CD4-positive, CD25-positive, alpha-beta regulatory T cell (primary cell): ENCODE measurements around the gene NANOGP8. TPM values are rescaled to one million over a fixed set of nuclear protein-coding genes. Genes with fewer than 3 reads are reported as not detected.
"Not testable (repeated sequence)": the region's sequence is repeated elsewhere in the genome, so short reads cannot be mapped to it uniquely, and the experiment has no call there.

ENCODE experiments used
- ATAC-seq, 2 donors: fragments of 150-1000 bp; cut with Tn5 transposase; one replicate each; pipeline ENCODE4 v1.10.0; 2021; ENCODE audit warnings: low read depth in 2 of 2, moderate number of reproducible peaks in 2 of 2, moderate library complexity in 1 of 2
- DNase-seq, 3 donors: peaks; one replicate each; pipeline versions ENCODE4 v3.0.0 to v3.0.0-alpha.2; 2012 to 2022; ENCODE audit warnings: mixed read lengths in 1 of 3
- H3K27ac ChIP-seq: one replicate; pipeline ENCODE4 v1.7.0; 2013; ENCODE audit warnings: mild to moderate bottlenecking, low read length; ENCODE audit not compliant: insufficient read depth, poor library complexity, severe bottlenecking
- H3K27me3 ChIP-seq: one replicate; pipeline ENCODE4 v1.7.0; 2013; ENCODE audit warnings: low read length; ENCODE audit not compliant: control insufficient read depth, insufficient read depth
- H3K36me3 ChIP-seq: one replicate; pipeline ENCODE4 v1.7.0; 2013; ENCODE audit warnings: mild to moderate bottlenecking, low read length, moderate library complexity; ENCODE audit not compliant: control insufficient read depth, insufficient read depth
- H3K4me1 ChIP-seq: 2 replicates; pipeline ENCODE4 v1.7.0; 2013; ENCODE audit warnings: mild to moderate bottlenecking, low read length; ENCODE audit not compliant: insufficient read depth, control insufficient read depth, poor library complexity, severe bottlenecking
- H3K4me3 ChIP-seq: one replicate; pipeline ENCODE4 v1.7.0; 2013; ENCODE audit warnings: low read depth, mild to moderate bottlenecking, low read length, moderate library complexity
- H3K9me3 ChIP-seq, 2 experiments: 1 replicate in 1 of 2; 2 replicates in 1 of 2; pipeline ENCODE4 v1.7.0; 2013; ENCODE audit warnings: low read length in 2 of 2, mild to moderate bottlenecking in 1 of 2, moderate library complexity in 1 of 2; ENCODE audit not compliant: control insufficient read depth in 2 of 2
- H3K27ac Mint-ChIP-seq, 3 donors: one replicate each; pipeline ENCODE4 v1.8.0; 2020 to 2022; ENCODE audit warnings: mild to moderate bottlenecking in 3 of 3, mixed read lengths in 3 of 3, moderate library complexity in 2 of 3
- H3K27me3 Mint-ChIP-seq: one replicate; pipeline ENCODE4 v1.8.0; 2022; ENCODE audit warnings: mild to moderate bottlenecking, mixed read lengths
- H3K36me3 Mint-ChIP-seq: one replicate; pipeline ENCODE4 v1.8.0; 2020; ENCODE audit warnings: mixed read lengths
- H3K4me1 Mint-ChIP-seq, 4 donors: one replicate each; pipeline ENCODE4 v1.8.0; 2020 to 2022; ENCODE audit warnings: mixed read lengths in 4 of 4, mild to moderate bottlenecking in 1 of 4
- H3K4me3 Mint-ChIP-seq, 4 donors: one replicate each; pipeline ENCODE4 v1.8.0; 2020 to 2022; ENCODE audit warnings: mild to moderate bottlenecking in 4 of 4, mixed read lengths in 4 of 4, moderate library complexity in 3 of 4
- H3K9me3 Mint-ChIP-seq, 7 donors: one replicate each; pipeline ENCODE4 v1.8.0; 2020 to 2022; ENCODE audit warnings: mixed read lengths in 7 of 7, mild to moderate bottlenecking in 3 of 7, moderate library complexity in 2 of 7
- polyA plus RNA-seq, 4 donors: library from polyadenylated mRNA; unstranded; fragments of 300-500 nt; fragmentation: Illumina TruSeq; gene quantifications; one replicate each; pipeline ENCODE4 v1.2.3, GENCODE V29; 2021
- total RNA-seq: library from RNA; stranded (reverse); gene quantifications from one replicate; pipeline ENCODE4 v1.2.3, GENCODE V29; 2022

Gene NANOGP8
- total and polyA plus RNA-seq, 5 donors from 2014 or later: not detected

- Mint-ChIP-seq H3K4me1 (no peaks in the 10 kb centered on the region), H3K27ac (no peak overlapping the region), H3K9me3 (peaks cover 0 to 3% (median 0%) of the 10 kb centered on the region in 7 donors), H3K27me3 (peaks cover 4% of the 10 kb centered on the region), H3K36me3 (no peaks in the 10 kb centered on the region), H3K4me3 (no peak overlapping the region)
- no peak overlapping the region for H3K4me3 ChIP-seq
- no peak overlapping the region for H3K27ac ChIP-seq
- H3K36me3 ChIP-seq: no peaks in the 10 kb centered on the region
- DNase-seq: no peak
- no peak for ATAC-seq
- no peaks in the 10 kb centered on the region for H3K9me3 ChIP-seq
- no peaks in the 10 kb centered on the region for H3K27me3 ChIP-seq
- no peaks in the 10 kb centered on the region for H3K4me1 ChIP-seq
Observed at GRCh38 chr15:35092846-35093245, 7.8 kb upstream of the NANOGP8 start.

- Mint-ChIP-seq H3K27ac (no peak overlapping the region), H3K36me3 (no peaks in the 10 kb centered on the region), H3K4me1 (no peaks in the 10 kb centered on the region), H3K4me3 (no peak overlapping the region), H3K27me3 (peaks cover 4% of the 10 kb centered on the region), H3K9me3 (peaks cover 0 to 3% (median 0%) of the 10 kb centered on the region in 7 donors)
- ATAC-seq: no peak
- Histone ChIP-seq H3K27ac (no peak overlapping the region), H3K36me3 (no peaks in the 10 kb centered on the region), H3K9me3 (no peaks in the 10 kb centered on the region), H3K4me3 (no peak overlapping the region), H3K27me3 (no peaks in the 10 kb centered on the region), H3K4me1 (no peaks in the 10 kb centered on the region)
- no peak for DNase-seq
Observed at GRCh38 chr15:35092311-35092710, 7.2 kb upstream of the NANOGP8 start.

- no peaks in the 10 kb centered on the region for H3K36me3 Mint-ChIP-seq
- DNase-seq (no peak), ATAC-seq (no peak)
- Histone ChIP-seq H3K27me3 (no peaks in the 10 kb centered on the region), H3K4me3 (no peak overlapping the region), H3K36me3 (no peaks in the 10 kb centered on the region), H3K27ac (no peak overlapping the region), H3K9me3 (no peaks in the 10 kb centered on the region), H3K4me1 (no peaks in the 10 kb centered on the region)
- H3K4me3 Mint-ChIP-seq: no peak overlapping the region
- no peaks in the 10 kb centered on the region for H3K4me1 Mint-ChIP-seq
- peaks cover 4% of the 10 kb centered on the region for H3K27me3 Mint-ChIP-seq
- H3K9me3 Mint-ChIP-seq: peaks cover 0 to 3% (median 0%) of the 10 kb centered on the region in 7 donors
- no peak overlapping the region for H3K27ac Mint-ChIP-seq
Observed at GRCh38 chr15:35090104-35090807, 5.2 kb upstream of the NANOGP8 start.

GRCh38 chr15:35089551-35089950 is 4.5 kb upstream of the NANOGP8 start:
- peaks cover 4% of the 10 kb centered on the region for H3K27me3 Mint-ChIP-seq
- DNase-seq (no peak), ATAC-seq (no peak)
- H3K36me3 Mint-ChIP-seq: no peaks in the 10 kb centered on the region
- no peaks in the 10 kb centered on the region for H3K9me3 ChIP-seq
- no peak overlapping the region for H3K4me3 ChIP-seq
- no peak overlapping the region for H3K4me3 Mint-ChIP-seq
- no peak overlapping the region for H3K27ac Mint-ChIP-seq
- H3K9me3 Mint-ChIP-seq: peaks cover 0 to 3% (median 0%) of the 10 kb centered on the region in 7 donors
- no peaks in the 10 kb centered on the region for H3K4me1 Mint-ChIP-seq
- no peak overlapping the region for H3K27ac ChIP-seq
- no peaks in the 10 kb centered on the region for H3K4me1 ChIP-seq
- no peaks in the 10 kb centered on the region for H3K27me3 ChIP-seq
- no peaks in the 10 kb centered on the region for H3K36me3 ChIP-seq

- Histone ChIP-seq H3K4me1 (no peaks in the 10 kb centered on the region), H3K4me3 (no peak overlapping the region), H3K27ac (no peak overlapping the region), H3K27me3 (no peaks in the 10 kb centered on the region), H3K9me3 (no peaks in the 10 kb centered on the region), H3K36me3 (no peaks in the 10 kb centered on the region)
- H3K36me3 Mint-ChIP-seq: no peaks in the 10 kb centered on the region
- no peaks in the 10 kb centered on the region for H3K4me1 Mint-ChIP-seq
- peaks cover 4% of the 10 kb centered on the region for H3K27me3 Mint-ChIP-seq
- H3K9me3 Mint-ChIP-seq: peaks cover 0 to 3% (median 0%) of the 10 kb centered on the region in 7 donors
- no peak overlapping the region for H3K4me3 Mint-ChIP-seq
- no peak overlapping the region for H3K27ac Mint-ChIP-seq
- DNase-seq: no peak
- no peak for ATAC-seq
Observed at GRCh38 chr15:35088329-35088728, 3.2 kb upstream of the NANOGP8 start.

GRCh38 chr15:35087759-35088158 is 2.7 kb upstream of the NANOGP8 start:
- Histone ChIP-seq H3K9me3 (no peaks in the 10 kb centered on the region), H3K27me3 (no peaks in the 10 kb centered on the region), H3K4me1 (no peaks in the 10 kb centered on the region), H3K27ac (no peak overlapping the region), H3K36me3 (no peaks in the 10 kb centered on the region), H3K4me3 (no peak overlapping the region)
- Mint-ChIP-seq H3K9me3 (peaks cover 0 to 3% (median 0%) of the 10 kb centered on the region in 7 donors), H3K4me3 (no peak overlapping the region), H3K4me1 (no peaks in the 10 kb centered on the region), H3K27me3 (peaks cover 4% of the 10 kb centered on the region), H3K27ac (no peak overlapping the region), H3K36me3 (no peaks in the 10 kb centered on the region)
- DNase-seq: no peak
- no peak for ATAC-seq

GRCh38 chr15:35082371-35083348 is 2.4 kb downstream of the NANOGP8 start:
- H3K4me3 ChIP-seq, H3K36me3 Mint-ChIP-seq, H3K4me3 Mint-ChIP-seq, H3K27ac Mint-ChIP-seq, ATAC-seq, H3K27ac ChIP-seq, H3K4me1 Mint-ChIP-seq, DNase-seq, H3K4me1 ChIP-seq, H3K36me3 ChIP-seq, H3K9me3 ChIP-seq, H3K9me3 Mint-ChIP-seq, H3K27me3 Mint-ChIP-seq, H3K27me3 ChIP-seq: not testable (repeated sequence)
